ENCODE results near the gene AADAC. TPM values are rescaled to one million over a fixed set of nuclear protein-coding genes. Genes with fewer than 3 reads are reported as not detected.
A peak's percentile ranks its signal among the peaks of the same experiment; 100 is the strongest.
"Not testable (repeated sequence)": the region's sequence is repeated elsewhere in the genome, so short reads cannot be mapped to it uniquely, and the experiment has no call there.

Gene AADAC
- total RNA-seq, 1 donor from 2014 or later: not detected

- Histone ChIP-seq H3K36me3 (ENCODE audit: control insufficient read depth, insufficient read depth, low read length) (no peaks in the 10 kb centered on the region), H3K27me3 (ENCODE audit: control insufficient read depth, insufficient read depth, low read length) (no peaks in the 10 kb centered on the region), H3K4me3 (ENCODE audit: low read depth, low read length) (no peak overlapping the region)
- no peak for DNase-seq (ENCODE audit: low read depth)
- no peak for TF ChIP-seq CTCF (IDR thresholded peaks at IDR 0.05; ENCODE audit: insufficient read depth, low read length, severe bottlenecking)
- no peak for FAIRE-seq
Observed at GRCh38 chr3:151776259-151776740, 37.6 kb upstream of the AADAC start.

GRCh38 chr3:151777880-151778279 is 36.0 kb upstream of the AADAC start:
- DNase-seq (ENCODE audit: low read depth) (no peak), FAIRE-seq (no peak)
- no peaks in the 10 kb centered on the region for H3K36me3 ChIP-seq (ENCODE audit: control insufficient read depth, insufficient read depth, low read length)
- TF ChIP-seq CTCF (IDR thresholded peaks at IDR 0.05; ENCODE audit: insufficient read depth, low read length, severe bottlenecking): no peak
- H3K27me3 ChIP-seq (ENCODE audit: control insufficient read depth, insufficient read depth, low read length): no peaks in the 10 kb centered on the region
- H3K4me3 ChIP-seq (ENCODE audit: low read depth, low read length): no peak overlapping the region

DNA sequence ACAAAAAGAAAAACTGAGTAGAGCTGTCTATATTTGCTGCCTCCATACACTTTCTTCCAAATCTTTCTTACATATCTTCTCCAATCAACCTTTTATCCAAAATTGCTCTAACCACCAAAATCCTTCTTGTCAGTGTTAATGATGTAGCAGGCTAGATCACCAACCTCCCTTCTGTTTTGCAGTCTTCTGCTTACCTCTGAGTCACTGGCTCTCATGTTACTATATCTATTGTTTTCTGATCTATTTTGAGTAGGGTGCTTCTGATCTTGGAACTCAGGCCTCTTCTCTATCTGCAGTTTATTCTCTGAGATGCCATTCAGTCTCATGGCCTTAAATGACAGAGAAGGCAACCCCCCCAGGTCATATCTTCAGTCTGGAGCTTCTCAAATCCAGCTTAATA is 26.3 kb upstream of the AADAC start:
- no peak for TF ChIP-seq CTCF (IDR thresholded peaks at IDR 0.05; ENCODE audit: insufficient read depth, low read length, severe bottlenecking)
- Histone ChIP-seq H3K4me3 (ENCODE audit: low read depth, low read length) (no peak overlapping the region), H3K27me3 (ENCODE audit: control insufficient read depth, insufficient read depth, low read length) (no peaks in the 10 kb centered on the region), H3K36me3 (ENCODE audit: control insufficient read depth, insufficient read depth, low read length) (no peaks in the 10 kb centered on the region)
- no peak for FAIRE-seq
- peak; percentile 55 for DNase-seq (ENCODE audit: low read depth)

DNA sequence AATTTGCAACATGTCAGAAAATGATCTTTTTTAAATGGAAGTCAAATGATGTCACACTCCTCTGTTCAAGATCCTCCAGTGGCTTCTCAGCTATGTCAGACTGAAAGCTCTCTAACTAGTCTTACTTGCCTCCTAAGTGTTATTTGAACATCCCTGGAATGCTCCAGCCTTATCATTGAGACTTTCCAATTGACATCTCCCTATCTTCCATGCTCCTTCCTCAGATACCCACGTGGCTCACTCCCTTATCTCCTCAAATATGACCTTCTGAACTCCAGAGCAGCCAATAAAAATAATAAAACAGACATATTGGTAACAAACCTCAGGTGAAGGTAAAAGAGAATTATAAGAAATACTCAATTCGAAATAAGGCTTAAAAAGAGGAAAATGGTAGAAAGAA is 25.5 kb upstream of the AADAC start:
- FAIRE-seq: no peak
- Histone ChIP-seq H3K36me3 (ENCODE audit: control insufficient read depth, insufficient read depth, low read length) (no peaks in the 10 kb centered on the region), H3K4me3 (ENCODE audit: low read depth, low read length) (no peak overlapping the region), H3K27me3 (ENCODE audit: control insufficient read depth, insufficient read depth, low read length) (no peaks in the 10 kb centered on the region)
- DNase-seq (ENCODE audit: low read depth): no peak
- no peak for TF ChIP-seq CTCF (IDR thresholded peaks at IDR 0.05; ENCODE audit: insufficient read depth, low read length, severe bottlenecking)

GRCh38 chr3:151789853-151790463 is 24.0 kb upstream of the AADAC start:
- H3K36me3 ChIP-seq (ENCODE audit: control insufficient read depth, insufficient read depth, low read length): no peaks in the 10 kb centered on the region
- no peak for FAIRE-seq
- no peak for DNase-seq (ENCODE audit: low read depth)
- no peaks in the 10 kb centered on the region for H3K27me3 ChIP-seq (ENCODE audit: control insufficient read depth, insufficient read depth, low read length)
- no peak for TF ChIP-seq CTCF (IDR thresholded peaks at IDR 0.05; ENCODE audit: insufficient read depth, low read length, severe bottlenecking)
- no peak overlapping the region for H3K4me3 ChIP-seq (ENCODE audit: low read depth, low read length)

GRCh38 chr3:151790763-151791162 is 23.2 kb upstream of the AADAC start:
- H3K27me3 ChIP-seq (ENCODE audit: control insufficient read depth, insufficient read depth, low read length); H3K36me3 ChIP-seq (ENCODE audit: control insufficient read depth, insufficient read depth, low read length); DNase-seq (ENCODE audit: low read depth); H3K4me3 ChIP-seq (ENCODE audit: low read depth, low read length); FAIRE-seq: not testable (repeated sequence)

Measured in bronchial epithelial cell (primary cell).